Measurements from ENCODE around the gene RNF11.

GRCh38 chr1:51276286-51276685, 40.2 kb downstream of the RNF11 start:
- TF ChIP-seq CTCF (IDR thresholded peaks at IDR 0.05; ENCODE audit: insufficient read depth, low read length, poor library complexity, severe bottlenecking) = no peak
- TF ChIP-seq EZH2phosphoT487 (conservative IDR thresholded peaks at IDR 0.05; ENCODE audit: low read length) = no peak
